Measurements from ENCODE around the gene PTPRB.

PTPRB gene

GRCh38 chr12:70646850-70647249 is 9.6 kb upstream of the PTPRB start:
- no peak for TF ChIP-seq CTCF (IDR thresholded peaks at IDR 0.05; ENCODE audit: low read depth, low read length, missing control alignments)
- H3K4me3 ChIP-seq (replicated peaks; ENCODE audit: low read depth, low read length): no peak overlapping the region
- DNase-seq (ENCODE audit: extremely low read depth, low read depth): no peak

GRCh38 chr12:70645494-70646317 is 8.5 kb upstream of the PTPRB start:
- DNase-seq (ENCODE audit: extremely low read depth, low read depth): peak; percentile 79
- no peak for TF ChIP-seq CTCF (IDR thresholded peaks at IDR 0.05; ENCODE audit: low read depth, low read length, missing control alignments)
- no peak overlapping the region; the same call in 1 of the 2 replicates for H3K4me3 ChIP-seq (replicated peaks; ENCODE audit: low read depth, low read length)

- TF ChIP-seq CTCF (IDR thresholded peaks at IDR 0.05; ENCODE audit: low read depth, low read length, missing control alignments): no peak
- no peak overlapping the region for H3K4me3 ChIP-seq (replicated peaks; ENCODE audit: low read depth, low read length)
- no peak for DNase-seq (ENCODE audit: extremely low read depth, low read depth)
Measured at GRCh38 chr12:70644861-70645260, 7.6 kb upstream of the PTPRB start.

GRCh38 chr12:70643939-70644338 is 6.7 kb upstream of the PTPRB start:
- DNase-seq (ENCODE audit: extremely low read depth, low read depth): no peak
- no peak overlapping the region for H3K4me3 ChIP-seq (replicated peaks; ENCODE audit: low read depth, low read length)
- TF ChIP-seq CTCF (IDR thresholded peaks at IDR 0.05; ENCODE audit: low read depth, low read length, missing control alignments): no peak

- TF ChIP-seq CTCF (IDR thresholded peaks at IDR 0.05; ENCODE audit: low read depth, low read length, missing control alignments): no peak
- no peak for DNase-seq (ENCODE audit: extremely low read depth, low read depth)
- H3K4me3 ChIP-seq (replicated peaks; ENCODE audit: low read depth, low read length): no peak overlapping the region
Measured at GRCh38 chr12:70641691-70642090, 4.5 kb upstream of the PTPRB start.

- DNase-seq (ENCODE audit: extremely low read depth, low read depth): no peak
- TF ChIP-seq CTCF (IDR thresholded peaks at IDR 0.05; ENCODE audit: low read depth, low read length, missing control alignments): no peak
- no peak overlapping the region for H3K4me3 ChIP-seq (replicated peaks; ENCODE audit: low read depth, low read length)
Measured at GRCh38 chr12:70640901-70641300, 3.7 kb upstream of the PTPRB start.
